ENCODE measurements around the gene DOCK4.
A peak's percentile ranks its signal among the peaks of the same experiment; 100 is the strongest.

DOCK4 gene

GRCh38 chr7:112038353-112038752, 167.8 kb downstream of the DOCK4 start:
- Mint-ChIP-seq H3K36me3 (ENCODE audit: low read depth) (peaks cover 8% of the 10 kb centered on the region), H3K9me3 (no peaks in the 10 kb centered on the region), H3K27me3 (ENCODE audit: low read depth, poor library complexity) (no peaks in the 10 kb centered on the region), H3K4me3 (no peak overlapping the region), H3K4me1 (peaks cover 16% of the 10 kb centered on the region), H3K27ac (no peak overlapping the region)
- TF ChIP-seq CTCF (IDR thresholded peaks at IDR 0.05), result no peak
- no peak for DNase-seq

- Mint-ChIP-seq H3K9me3 (no peaks in the 10 kb centered on the region), H3K4me3 (no peak overlapping the region), H3K27me3 (ENCODE audit: low read depth, poor library complexity) (no peaks in the 10 kb centered on the region), H3K36me3 (ENCODE audit: low read depth) (no peaks in the 10 kb centered on the region), H3K4me1 (peaks cover 7% of the 10 kb centered on the region), H3K27ac (peak overlapping the region; percentile 26)
- no peak for TF ChIP-seq CTCF (IDR thresholded peaks at IDR 0.05)
- no peak for DNase-seq
Observed at GRCh38 chr7:112036071-112036470, 170.1 kb downstream of the DOCK4 start.

GRCh38 chr7:112031689-112032088, 174.5 kb downstream of the DOCK4 start:
- Mint-ChIP-seq H3K27me3 (ENCODE audit: low read depth, poor library complexity) (no peaks in the 10 kb centered on the region), H3K36me3 (ENCODE audit: low read depth) (no peaks in the 10 kb centered on the region), H3K9me3 (no peaks in the 10 kb centered on the region), H3K27ac (no peak overlapping the region), H3K4me3 (no peak overlapping the region), H3K4me1 (no peaks in the 10 kb centered on the region)
- no peak for TF ChIP-seq CTCF (IDR thresholded peaks at IDR 0.05)
- DNase-seq, result no peak

- Mint-ChIP-seq H3K9me3 (no peaks in the 10 kb centered on the region), H3K4me3 (no peak overlapping the region), H3K4me1 (peaks cover 5% of the 10 kb centered on the region), H3K27ac (peak overlapping the region; percentile 40), H3K36me3 (ENCODE audit: low read depth) (no peaks in the 10 kb centered on the region), H3K27me3 (ENCODE audit: low read depth, poor library complexity) (no peaks in the 10 kb centered on the region)
- DNase-seq, result no peak
- TF ChIP-seq CTCF (IDR thresholded peaks at IDR 0.05), result no peak
Observed at GRCh38 chr7:112025556-112025955, 180.6 kb downstream of the DOCK4 start.

- Mint-ChIP-seq H3K27me3 (ENCODE audit: low read depth, poor library complexity) (no peaks in the 10 kb centered on the region), H3K4me1 (peaks cover 5% of the 10 kb centered on the region), H3K27ac (no peak overlapping the region), H3K4me3 (no peak overlapping the region), H3K9me3 (no peaks in the 10 kb centered on the region), H3K36me3 (ENCODE audit: low read depth) (no peaks in the 10 kb centered on the region)
- no peak for DNase-seq
- TF ChIP-seq CTCF (IDR thresholded peaks at IDR 0.05), result no peak
Observed at GRCh38 chr7:112023786-112024185, 182.4 kb downstream of the DOCK4 start.

GRCh38 chr7:112023282-112023681, 182.9 kb downstream of the DOCK4 start:
- Mint-ChIP-seq H3K36me3 (ENCODE audit: low read depth) (no peaks in the 10 kb centered on the region), H3K4me1 (peaks cover 5% of the 10 kb centered on the region), H3K27ac (no peak overlapping the region), H3K27me3 (ENCODE audit: low read depth, poor library complexity) (no peaks in the 10 kb centered on the region), H3K9me3 (no peaks in the 10 kb centered on the region), H3K4me3 (no peak overlapping the region)
- no peak for DNase-seq
- TF ChIP-seq CTCF (IDR thresholded peaks at IDR 0.05), result no peak
